DMS53 treated with DMSO at 0.1 percent for 48 hours (cell line): ENCODE measurements around the gene CCDC127.

Source experiments
- DNase-seq: peaks from one replicate; lab custom pipeline; 2025; ENCODE audit not compliant: unreplicated experiment; lab: John Stamatoyannopoulos, UW

The CCDC127 gene

GRCh38 chr5:191036-191948, 26.7 kb downstream of the CCDC127 start, which contains the start of gene LRRC14B:
LRRC14B (plus strand) TSS chr5:191495; CDS start chr5:191539, 44 bp downstream.
- DNase-seq, result peak; percentile 68

- no peak for DNase-seq
Observed at GRCh38 chr5:190366-191035, 27.5 kb downstream of the CCDC127 start.

GRCh38 chr5:189976-190365, 28.0 kb downstream of the CCDC127 start:
- no peak for DNase-seq

DNA sequence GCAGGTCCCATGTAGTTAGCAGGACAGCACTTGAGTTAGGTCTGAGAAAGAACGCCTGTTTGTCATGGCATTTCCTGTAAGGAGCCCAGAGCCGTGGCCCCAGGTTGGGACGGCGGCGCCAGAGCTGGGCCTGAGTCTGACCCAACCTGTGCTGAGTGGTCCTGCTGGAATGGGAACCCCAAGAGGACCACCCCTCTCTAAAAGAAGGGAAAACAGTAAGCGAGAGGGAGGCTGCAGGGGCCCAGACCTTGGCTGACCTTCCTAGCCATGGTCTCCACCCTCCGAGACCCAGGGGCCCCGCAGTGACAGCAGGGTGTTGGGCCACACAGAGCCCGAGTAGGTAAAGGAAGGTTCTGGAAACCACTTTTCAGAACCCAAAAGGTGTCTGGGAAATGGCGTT, 28.5 kb downstream of the CCDC127 start:
- DNase-seq, result no peak

DNA sequence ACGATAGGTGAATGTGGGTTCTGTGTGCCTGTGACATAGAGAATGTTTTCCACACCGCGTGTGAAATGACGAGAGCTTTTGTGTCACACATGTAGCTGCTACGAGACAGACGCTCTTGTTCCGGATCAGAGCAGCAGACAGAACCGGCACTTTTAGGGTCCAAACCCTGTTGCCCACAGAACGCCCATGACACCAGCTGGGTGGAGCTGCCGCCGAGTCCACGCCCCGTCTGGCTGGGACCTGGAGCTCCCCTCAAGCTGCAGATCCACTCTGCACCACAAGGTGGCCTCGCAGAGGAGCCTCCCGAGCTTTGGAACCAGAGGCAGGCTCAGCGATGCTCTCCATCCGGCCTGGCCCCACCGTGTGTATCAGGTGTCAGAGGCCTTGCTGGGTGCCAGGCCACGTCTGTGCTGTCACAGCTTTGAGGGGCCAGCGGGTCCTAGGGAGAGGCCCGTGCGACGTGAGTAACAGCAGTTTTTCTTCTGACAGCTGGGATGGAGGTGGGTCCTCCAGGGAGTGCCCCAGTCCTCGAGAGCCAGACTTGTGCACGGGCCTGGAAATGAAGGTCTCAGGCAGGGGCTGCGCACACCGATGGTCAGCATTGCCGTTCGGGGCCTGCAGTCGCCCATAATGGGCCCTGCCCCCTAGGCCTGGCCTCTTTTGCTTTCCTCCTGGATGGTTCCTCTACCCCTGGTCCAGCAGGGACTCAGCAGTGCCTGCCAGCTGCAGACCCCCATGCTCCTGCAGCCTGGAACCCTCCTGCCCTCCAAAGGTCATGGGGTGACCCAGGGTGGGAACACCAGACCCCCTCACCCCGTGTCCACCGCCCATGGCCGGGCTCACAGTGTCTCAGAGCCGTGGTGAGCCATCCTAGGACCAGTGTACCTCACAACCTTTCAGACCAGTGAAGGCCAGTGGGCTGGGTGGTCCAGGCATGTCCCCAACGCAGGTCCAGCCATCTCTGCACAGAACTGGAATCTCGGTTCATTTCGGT, 29.2 kb downstream of the CCDC127 start:
- peak; percentile 87 for DNase-seq

- no peak for DNase-seq
Observed at GRCh38 chr5:187617-188451, 30.1 kb downstream of the CCDC127 start.

DNA sequence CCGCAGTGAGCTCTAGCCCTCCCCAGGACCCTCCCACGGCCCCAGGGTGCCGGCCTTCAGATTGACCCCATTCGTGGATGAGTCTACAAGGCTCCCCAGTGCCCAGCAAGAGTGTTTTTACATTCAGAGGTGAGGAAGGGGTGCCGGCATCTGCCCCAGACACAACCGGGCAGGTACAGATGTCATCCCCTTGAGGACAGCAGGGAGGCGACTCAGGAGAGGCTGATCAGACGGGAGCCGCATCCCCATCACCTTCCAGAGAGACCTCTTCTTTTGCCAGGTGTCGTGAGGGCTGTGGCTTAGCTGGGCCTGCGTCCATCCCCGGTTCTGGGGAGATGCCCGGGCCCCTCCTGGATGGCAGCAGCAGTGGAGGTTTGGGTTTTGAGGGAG, 30.9 kb downstream of the CCDC127 start:
- DNase-seq, result no peak

DNA sequence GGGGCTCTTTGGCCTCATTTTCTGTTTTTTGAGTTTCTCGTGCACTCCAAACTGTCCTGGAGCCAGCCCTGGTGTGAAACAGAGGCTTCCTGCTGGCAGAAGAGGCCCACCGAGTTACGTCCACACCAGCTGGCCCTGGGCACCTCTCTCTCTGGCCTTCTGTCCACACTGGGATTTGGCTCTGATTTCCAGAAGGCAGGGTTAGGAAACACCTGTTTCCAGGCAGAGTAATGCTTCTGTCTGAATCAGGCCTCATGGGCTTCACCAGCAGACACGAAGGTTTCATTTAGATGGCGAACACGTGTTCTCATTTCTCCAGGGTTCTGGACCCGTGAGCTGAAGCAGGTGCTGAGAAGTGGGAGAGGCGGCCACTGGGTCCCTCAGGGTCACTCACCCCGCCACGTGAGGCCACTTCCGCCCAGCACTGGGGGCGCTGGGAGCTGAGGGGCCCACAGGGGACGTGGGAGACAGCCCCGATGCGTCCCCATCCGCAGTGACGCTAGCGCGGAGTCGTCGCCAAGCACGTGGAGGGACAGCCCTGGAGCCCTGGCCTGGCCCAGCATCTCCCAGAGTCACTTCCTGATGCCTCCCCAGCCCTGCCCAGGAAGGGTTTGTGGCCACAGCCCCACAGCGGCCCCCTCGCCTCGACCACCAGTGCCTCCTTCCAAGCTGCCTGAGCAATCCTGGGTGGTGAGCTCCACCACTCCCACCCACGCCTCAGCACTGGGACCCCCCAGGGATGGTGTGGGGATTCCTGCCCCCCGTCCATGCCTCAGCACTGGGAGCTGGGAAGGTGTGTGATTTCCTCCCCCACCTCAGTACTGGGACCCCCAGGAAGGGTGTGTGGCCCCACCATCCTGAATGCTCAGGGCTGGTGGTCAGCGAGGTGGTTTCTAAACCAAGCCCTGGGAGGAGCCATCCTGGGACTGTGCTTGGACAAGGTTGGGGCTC, 31.6 kb downstream of the CCDC127 start:
- no peak for DNase-seq

DNA sequence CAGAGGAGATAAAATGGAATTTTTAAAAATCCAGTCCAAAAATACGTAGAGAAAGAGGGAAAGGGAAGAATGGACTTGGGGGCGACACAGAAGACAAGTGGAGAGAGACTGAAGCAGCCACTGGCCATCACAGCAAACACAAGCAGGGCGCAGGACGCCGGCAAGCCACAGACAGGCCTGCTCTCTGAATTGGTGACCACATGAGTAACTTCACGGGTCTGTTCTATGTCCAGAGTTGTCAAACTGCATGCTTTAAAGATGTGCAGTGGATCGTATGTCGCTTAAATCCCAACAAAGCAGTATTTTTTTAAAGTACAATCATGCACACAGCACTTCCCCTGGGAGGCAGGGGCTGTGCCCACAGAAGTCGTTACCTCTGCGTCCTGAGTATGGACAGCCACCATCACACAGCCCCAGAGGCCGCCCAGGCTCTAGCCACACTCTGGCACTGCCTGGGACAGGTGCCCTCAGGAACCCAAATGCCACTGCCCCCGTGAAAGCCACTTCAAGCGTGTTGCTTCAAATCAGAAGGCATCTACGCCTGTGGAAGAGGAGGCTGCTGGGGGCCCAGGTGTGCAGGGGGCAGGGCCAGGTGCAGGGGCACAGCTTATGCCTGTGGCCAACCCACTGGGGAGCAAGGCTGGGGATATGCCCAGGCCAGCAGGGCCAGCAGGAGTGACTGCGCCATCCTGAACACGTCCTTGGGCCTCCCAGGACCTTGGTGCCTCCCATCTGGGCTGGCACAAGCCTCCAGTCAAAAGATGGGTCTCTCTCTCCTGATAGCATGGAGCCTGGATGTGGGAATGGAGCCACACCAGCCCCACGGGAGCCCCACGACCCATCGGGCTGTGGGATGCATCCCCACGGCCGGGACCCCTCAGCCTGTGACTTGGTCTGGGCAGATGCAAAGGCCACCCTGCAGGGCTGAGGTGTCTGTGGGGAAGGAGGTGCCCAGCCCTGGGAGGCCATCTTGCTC, 32.6 kb downstream of the CCDC127 start:
- DNase-seq, result no peak

GRCh38 chr5:184471-184870, 33.5 kb downstream of the CCDC127 start:
- DNase-seq, result no peak

DNA sequence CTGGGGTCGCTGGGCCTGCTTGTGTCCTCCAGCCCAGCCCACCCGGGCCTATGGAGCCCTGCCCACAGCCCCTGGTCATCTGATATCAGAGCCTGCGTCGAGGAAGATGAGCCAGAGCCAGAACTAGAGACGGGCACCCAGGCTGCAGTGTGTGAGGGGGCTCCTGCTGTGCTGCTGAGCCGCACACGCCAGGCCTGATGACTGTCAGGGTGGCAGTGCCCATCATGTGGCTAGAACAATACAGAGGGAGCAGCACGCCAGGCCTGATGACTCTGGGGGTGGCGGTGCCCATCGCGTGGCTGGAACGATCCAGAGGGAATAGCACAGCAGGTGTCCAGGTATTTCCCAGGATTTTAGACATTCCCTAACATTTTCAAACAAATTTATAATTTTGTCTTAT, 35.8 kb downstream of the CCDC127 start:
- no peak for DNase-seq

- no peak for DNase-seq
Observed at GRCh38 chr5:181566-181965, 36.4 kb downstream of the CCDC127 start.

- no peak for DNase-seq
Observed at GRCh38 chr5:181160-181559, 36.8 kb downstream of the CCDC127 start.

DNA sequence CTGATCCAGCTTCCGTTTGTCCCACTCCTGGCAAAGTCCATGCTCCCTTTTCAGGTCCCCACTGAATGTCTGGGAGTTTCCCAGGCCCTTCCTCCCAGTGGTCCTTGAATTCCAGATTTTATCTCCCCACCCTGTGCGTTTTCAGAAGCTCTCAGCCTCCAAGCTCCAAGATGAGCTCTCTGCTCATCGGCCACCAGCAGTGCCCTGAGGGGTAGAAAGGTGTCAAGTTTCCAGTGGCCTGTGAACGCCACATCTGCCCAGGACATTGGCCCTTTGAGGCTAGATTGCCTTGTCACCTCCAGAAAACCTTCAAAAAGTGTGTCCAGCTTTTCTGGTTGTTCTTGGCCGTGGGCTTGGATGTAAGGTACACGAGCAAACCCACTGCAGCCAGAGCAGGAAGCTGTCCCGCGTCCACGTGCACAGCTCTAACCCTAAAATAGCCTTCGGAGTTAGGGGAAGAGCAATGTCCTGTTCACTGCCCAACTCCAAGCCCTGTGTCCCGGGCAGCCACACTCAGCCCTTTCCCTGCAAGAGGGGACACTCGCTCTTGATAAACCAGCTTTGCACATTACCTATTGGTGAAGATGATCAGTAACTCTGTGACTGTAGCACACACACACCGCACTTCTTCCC, 37.6 kb downstream of the CCDC127 start:
- no peak for DNase-seq

DNA sequence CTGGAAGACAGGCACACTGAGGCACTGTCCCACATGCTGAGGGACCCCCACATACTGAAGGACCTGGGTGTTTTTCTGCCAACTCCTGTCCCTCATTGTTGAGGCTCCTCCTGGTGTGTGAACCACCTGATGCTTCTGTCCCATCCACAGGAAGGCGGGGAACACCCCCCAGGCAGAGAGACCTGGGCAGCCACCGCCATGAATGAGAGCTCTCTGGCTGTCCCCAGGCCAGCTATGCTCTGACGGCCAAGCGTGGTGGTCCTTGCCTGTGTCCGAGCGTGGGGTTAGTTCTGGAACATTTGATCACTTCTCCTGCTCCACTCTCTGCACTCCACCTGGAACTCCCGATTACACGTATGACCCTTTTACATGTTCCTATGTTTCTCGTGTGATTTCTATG, 38.6 kb downstream of the CCDC127 start:
- DNase-seq, result no peak

DNA sequence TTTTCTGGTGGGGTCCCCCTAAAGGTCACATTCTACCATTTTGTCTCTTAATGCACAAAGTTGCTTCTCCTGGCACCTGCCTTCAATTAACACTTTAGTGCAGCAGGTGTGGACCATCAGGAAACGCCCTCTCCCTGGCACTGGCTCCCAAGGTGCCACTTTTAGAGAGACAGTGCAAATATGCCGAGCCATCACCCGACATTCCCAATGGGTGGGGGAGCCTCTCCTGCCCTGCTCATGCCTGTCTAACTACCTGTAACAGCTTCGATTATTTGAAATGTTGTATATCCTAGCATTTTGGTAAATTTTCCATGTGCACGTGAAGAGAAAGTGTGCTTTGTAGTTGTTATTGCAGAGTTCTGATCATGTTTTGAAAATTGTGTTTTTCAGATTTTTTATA, 39.8 kb downstream of the CCDC127 start:
- DNase-seq, result no peak

- DNase-seq, result no peak
Observed at GRCh38 chr5:176296-176823, 41.6 kb downstream of the CCDC127 start.
